Stimulated activated CD4-positive, alpha-beta T cell treated with anti-CD3 and anti-CD28 coated beads, Interleukin-4, amount 100 ng/mL, for 1 hour (primary cell): ENCODE data around the gene LENG1.
"Not testable (repeated sequence)": the region's sequence is repeated elsewhere in the genome, so short reads cannot be mapped to it uniquely, and the experiment has no call there.

Experiments used
- DNase-seq: peaks from one replicate; pipeline ENCODE4 v3.0.0-alpha.2; 2020

Gene LENG1

GRCh38 chr19:54159352-54160181 lies at the start of gene LENG1:
LENG1 (minus strand) TSS chr19:54159721; CDS start chr19:54159695, 26 bp downstream.
- DNase-seq: peak; percentile 95

GRCh38 chr19:54208784-54209057 lies 49.2 kb upstream of the LENG1 start:
- peak; percentile 23 for DNase-seq

GRCh38 chr19:54207983-54208783 lies 48.7 kb upstream of the LENG1 start:
- peak; percentile 25 for DNase-seq

DNA sequence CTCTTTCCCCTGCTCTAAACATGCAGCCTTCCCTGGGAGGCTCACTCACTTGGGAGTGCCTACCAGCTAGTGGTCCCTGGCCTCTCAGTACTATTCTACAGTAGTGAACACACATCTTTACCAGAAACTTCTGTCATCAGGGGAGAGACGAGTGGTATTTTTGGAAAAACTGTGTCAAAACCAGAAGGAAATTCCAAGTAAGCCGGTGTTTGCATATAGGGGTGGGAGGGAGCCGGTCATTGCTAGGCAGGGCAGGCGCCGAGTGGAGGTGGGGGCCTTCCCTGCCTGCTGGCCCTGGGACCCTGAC lies 48.1 kb upstream of the LENG1 start:
- DNase-seq: no peak

GRCh38 chr19:54207193-54207592 lies 47.7 kb upstream of the LENG1 start:
- DNase-seq: not testable (repeated sequence)

GRCh38 chr19:54206831-54207177 lies 47.3 kb upstream of the LENG1 start:
- no peak for DNase-seq

- DNase-seq: no peak
These were observed 46.7 kb upstream of the LENG1 start for GRCh38 chr19:54206030-54206830.

DNA sequence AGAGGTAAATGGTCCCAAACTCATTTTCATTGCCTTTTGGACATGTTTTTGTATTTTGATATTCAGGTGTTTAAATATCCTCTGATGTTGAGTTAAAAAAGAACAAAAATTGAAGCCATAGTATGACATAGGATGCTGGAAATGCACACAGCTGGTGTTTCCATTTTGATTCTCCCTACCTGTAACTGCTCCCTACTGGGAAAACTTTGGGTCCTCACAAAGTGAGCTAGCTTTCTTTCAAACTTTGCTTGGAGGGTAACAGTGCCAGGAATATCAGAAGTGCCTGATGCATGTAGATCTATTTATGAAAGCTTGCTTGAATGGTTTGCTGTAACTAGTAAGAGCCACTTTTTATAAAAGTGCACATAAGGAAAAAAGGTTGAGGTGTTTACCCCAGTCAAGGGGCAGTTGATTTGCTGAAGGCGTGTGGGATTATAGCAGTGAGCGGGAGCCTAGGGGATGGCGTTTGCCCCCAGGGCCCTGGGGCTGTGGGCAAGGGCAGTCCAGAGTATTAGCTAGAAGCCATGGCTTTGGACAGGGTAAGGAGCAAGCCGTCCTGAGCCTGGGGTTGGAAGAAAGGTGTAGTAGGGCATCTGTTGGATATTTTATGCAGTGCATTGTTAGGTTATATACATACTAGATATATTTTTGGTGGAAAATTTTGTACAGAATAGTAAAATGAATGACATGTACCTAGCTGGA lies 45.4 kb upstream of the LENG1 start:
- no peak for DNase-seq

DNA sequence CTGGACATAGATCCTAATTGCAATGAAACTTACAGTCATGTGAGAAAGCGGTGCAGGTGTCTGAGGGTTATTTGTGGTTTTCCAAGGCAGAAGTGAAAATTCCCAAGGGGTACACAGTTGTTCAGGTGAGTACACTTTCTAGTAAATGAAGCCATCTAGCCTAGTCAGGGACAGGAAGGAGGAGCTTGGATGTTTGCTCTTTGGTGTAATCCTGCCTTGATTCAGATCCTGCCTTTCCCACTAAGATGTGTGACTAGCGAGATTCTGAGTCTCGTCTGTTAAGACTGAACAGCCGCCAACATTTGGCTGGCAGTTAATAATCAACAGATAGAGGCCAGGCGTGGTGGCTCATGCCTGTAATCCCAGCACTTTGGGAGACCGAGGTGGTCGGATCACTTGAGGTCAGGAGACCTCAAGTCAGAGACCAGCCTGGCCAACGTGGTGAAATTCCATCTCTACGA lies 43.7 kb upstream of the LENG1 start:
- no peak for DNase-seq

GRCh38 chr19:54201980-54202379 lies 42.5 kb upstream of the LENG1 start:
- no peak for DNase-seq

DNA sequence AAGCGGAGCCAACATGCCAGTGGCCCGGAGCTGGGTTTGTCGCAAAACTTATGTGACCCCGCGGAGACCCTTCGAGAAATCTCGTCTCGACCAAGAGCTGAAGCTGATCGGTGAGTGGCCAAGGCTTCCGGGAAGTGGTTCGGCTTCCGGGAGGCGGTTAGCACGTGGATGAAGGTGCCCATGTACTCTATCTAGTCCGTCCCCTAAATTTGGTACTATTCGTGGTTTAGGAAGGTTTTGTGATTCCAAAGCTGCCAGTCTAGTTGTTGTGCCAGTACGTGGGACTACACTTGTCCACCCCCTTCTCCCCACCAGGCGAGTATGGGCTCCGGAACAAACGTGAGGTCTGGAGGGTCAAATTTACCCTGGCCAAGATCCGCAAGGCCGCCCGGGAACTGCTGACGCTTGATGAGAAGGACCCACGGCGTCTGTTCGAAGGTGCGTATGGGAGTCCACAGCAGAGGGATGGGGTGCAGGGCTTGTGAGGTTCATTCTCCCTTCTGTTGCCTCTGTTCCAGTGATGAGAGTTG lies 41.7 kb upstream of the LENG1 start:
- no peak for DNase-seq

DNA sequence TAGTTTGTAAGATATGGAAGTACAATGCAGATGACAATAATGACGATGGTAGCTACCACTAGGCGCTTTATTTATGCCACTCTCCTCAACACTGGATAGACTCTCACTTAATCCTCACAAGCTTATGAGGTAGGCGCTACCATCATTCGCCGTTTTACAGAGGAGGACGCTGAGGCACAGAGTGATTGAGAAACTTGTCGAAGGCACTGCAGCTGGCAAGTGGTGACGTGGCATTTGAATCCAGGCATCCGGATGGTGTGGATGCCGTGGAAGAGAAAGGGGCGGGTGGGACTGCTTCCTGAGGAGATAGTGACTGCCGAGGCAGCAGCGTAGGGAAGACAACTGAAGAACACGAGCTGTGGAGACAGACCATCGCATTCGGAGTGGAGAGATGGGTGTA lies 39.9 kb upstream of the LENG1 start:
- no peak for DNase-seq

DNA sequence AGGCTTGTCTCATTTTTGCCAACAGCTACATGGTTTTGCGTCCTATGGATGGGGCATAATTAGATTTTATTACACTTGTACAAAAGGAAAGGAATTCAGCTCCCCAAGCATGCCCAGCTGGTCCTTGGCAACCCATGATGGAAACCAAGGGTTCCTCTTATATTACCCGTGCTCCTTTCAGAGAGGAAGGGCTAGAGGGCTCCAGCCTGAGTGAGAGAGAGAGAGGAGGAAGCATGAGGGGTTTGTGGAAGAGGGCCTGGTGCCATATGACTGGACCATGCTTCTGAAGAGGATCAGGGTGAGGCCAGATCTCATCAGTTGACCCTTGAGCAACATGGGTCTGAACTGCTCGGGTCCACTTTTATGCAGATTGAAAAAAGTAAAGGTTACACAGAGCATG lies 37.6 kb upstream of the LENG1 start:
- no peak for DNase-seq

- DNase-seq: no peak
These were observed 37.0 kb upstream of the LENG1 start for GRCh38 chr19:54196536-54196935.

DNA sequence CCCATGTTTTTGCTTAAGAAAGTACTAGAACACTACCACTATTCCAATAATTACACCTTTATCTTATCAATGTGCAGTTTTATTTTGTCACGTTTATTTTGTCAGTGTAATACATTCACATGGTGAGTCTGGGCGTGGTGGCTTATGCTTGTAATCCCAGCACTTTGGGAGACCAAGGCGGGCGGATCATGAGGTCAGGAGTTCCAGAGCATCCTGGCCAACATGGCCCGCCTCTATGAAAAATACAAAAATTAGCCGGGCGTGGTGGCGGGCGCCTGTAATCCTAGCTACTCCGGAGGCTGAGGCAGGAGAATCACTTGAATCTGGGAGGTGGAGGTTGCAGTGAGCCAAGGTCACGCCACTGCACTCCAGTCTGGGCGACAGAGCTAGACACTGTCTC lies 34.9 kb upstream of the LENG1 start:
- DNase-seq: not testable (repeated sequence)

- DNase-seq: no peak
These were observed 33.5 kb upstream of the LENG1 start for GRCh38 chr19:54193011-54193410.

DNA sequence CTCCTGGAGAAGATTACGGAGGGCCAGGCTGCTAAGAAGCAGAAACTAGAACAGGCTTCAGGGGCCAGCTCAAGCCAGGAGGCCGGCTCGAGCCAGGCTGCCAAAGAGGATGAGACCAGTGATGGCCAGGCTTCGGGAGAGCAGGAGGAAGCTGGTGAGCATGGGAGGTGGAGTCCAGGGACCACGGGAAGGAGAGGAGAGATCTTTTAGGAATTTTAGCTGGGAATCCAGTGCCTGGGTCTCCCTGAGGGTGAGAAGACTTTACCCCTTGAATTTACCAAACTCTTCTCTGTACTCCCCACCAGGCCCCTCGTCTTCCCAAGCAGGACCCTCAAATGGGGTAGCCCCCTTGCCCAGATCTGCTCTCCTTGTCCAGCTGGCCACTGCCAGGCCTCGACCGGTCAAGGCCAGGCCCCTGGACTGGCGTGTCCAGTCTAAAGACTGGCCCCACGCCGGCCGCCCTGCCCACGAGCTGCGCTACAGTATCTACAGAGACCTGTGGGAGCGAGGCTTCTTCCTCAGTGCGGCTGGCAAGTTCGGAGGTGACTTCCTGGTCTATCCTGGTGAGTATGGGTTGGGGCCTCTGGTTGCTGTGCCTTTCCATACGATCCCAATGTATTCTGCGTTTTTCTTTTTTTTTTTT lies 32.4 kb upstream of the LENG1 start:
- DNase-seq: no peak

DNA sequence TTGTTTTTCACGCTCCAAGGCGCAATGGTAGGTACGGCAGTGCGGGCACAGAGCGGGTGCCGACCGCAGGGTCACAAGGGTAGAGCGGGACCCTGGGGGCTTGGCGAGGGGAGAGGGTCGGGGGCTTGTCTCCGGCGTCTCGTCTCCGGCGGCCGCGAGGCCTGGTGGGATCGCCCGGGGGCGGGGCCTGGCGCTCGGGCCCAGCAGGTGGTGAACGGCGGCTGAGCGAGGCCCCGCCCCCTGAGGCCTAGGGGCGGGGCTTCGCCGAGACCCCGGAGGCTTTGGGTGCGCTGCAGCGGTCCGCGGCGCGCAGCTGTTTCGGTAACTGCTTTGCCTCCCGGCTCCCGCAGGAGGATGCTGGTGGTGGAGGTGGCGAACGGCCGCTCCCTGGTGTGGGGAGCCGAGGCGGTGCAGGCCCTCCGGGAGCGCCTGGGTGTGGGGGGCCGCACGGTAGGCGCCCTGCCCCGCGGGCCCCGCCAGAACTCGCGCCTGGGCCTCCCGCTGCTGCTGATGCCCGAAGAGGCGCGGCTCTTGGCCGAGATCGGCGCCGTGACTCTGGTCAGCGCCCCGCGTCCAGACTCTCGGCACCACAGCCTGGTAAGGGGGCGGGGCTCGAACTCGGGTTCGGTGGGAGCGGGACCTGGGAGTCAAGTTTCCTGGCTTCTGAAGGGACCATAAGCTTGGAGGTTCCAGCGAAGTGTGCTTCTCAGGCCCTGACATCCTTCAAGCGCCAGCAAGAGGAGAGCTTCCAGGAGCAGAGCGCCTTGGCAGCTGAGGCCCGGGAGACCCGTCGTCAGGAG lies 31.7 kb upstream of the LENG1 start, which contains the start of gene TSEN34:
TSS of gene TSEN34 (plus strand) at position 298 of the 800 bp plus-strand sequence. CDS start at position 355, 57 bp downstream.
- DNase-seq: peak; percentile 87

DNA sequence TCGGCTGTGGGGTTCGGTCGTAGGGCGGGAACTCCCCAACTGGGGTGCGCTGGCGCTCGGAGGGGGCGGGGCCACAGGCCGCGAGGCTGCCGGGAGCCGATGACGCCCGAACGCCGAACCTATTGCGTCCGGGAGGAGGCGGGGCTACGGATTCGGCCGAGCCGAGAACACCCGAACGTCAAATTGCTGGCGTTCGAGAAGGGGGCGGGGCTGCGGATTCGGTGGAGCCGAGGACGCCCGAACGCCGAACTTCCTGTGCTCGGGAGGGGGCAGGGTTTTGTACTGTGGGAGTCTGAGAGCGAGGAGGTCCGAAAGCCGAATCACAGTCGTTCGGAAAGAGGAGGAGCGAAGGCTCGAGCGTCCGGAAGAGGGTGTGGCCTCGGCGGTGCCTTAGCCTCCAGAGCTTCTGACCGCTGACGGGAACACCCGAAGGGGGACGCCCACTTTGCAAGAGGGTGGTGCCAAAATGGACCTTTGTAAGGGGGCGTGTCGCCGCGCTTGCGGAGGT lies 31.0 kb upstream of the LENG1 start:
- DNase-seq: peak; percentile 100

DNA sequence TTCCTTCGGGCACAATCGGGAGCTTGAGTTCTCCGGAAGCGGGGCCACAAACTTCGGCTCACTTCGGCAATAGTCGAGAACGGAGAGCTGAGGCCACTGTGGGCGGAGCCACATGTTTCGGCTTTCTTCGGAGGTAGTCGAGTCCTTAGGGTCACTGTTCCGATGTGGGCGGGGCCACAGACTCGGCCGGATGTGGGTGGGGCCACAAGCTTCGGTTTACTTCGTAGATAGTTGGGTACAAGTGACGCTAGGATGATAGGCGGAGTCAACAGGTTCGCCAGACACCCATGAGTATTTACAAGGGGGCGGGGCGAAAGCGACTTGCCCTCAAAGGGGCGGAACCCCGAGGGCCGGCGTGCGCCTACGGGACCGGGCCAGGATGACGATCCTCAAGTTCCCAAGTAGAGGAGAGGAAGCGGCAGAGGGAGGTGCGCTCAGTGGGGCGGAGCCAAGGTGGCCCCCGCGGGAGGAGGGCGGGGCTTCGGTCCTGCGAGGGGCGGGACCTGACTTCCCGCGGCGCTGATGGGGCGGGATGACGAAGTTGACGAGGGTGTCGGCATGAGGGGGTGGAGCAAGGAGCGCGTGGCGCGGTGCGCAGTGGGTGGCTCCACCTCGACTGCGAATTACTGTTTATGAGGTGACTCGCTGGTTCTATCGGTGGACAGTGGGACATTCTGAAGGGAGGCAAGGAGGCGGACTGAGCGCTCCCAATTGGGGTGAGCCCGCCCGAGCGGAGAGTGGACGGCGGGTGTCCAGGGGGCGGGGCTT lies 30.4 kb upstream of the LENG1 start:
- DNase-seq: peak; percentile 100
